Smooth muscle cell (in vitro differentiated cells): ENCODE data around the gene LYPD6B. TPM values are rescaled to one million over a fixed set of nuclear protein-coding genes. Genes with fewer than 3 reads are reported as not detected.

Source experiments
- DNase-seq: peaks from one replicate; lab custom pipeline; 2025; ENCODE audit not compliant: unreplicated experiment; lab: John Stamatoyannopoulos, UW
- H2AFZ ChIP-seq: fragments of 200-600 bp; sonication (generic); 2 replicates; pipeline ENCODE4 v1.6.0; 2016; ENCODE audit warnings: antibody characterized with exemption, low read depth, mild to moderate bottlenecking
- H3F3A ChIP-seq: fragments of 200-600 bp; sonication (generic); 2 replicates; pipeline ENCODE4 v1.6.0; 2017; ENCODE audit warnings: antibody characterized with exemption, low read depth
- H3K27ac ChIP-seq: fragments of 200-600 bp; sonication (generic); 2 replicates; pipeline ENCODE4 v1.5.1; 2016; ENCODE audit warnings: low read depth, mild to moderate bottlenecking
- H3K27me3 ChIP-seq: fragments of 200-600 bp; sonication (generic); 2 replicates; pipeline ENCODE4 v1.6.1; 2016; ENCODE audit warnings: low read depth, mild to moderate bottlenecking
- H3K36me3 ChIP-seq: fragments of 200-600 bp; sonication (generic); 2 replicates; pipeline ENCODE4 v1.5.1; 2016; ENCODE audit warnings: low read depth
- H3K4me1 ChIP-seq: fragments of 200-600 bp; sonication (generic); 2 replicates; pipeline ENCODE4 v1.5.1; 2016; ENCODE audit warnings: low read depth
- H3K4me2 ChIP-seq: fragments of 200-600 bp; sonication (generic); 2 replicates; pipeline ENCODE4 v1.6.0; 2016; ENCODE audit warnings: mild to moderate bottlenecking
- H3K4me3 ChIP-seq: fragments of 200-600 bp; sonication (generic); 2 replicates; pipeline ENCODE4 v1.5.1; 2016; ENCODE audit warnings: mild to moderate bottlenecking
- H3K79me2 ChIP-seq: fragments of 200-600 bp; sonication (generic); 2 replicates; pipeline ENCODE4 v1.6.0; 2016; ENCODE audit warnings: low read depth, mild to moderate bottlenecking
- H3K9ac ChIP-seq: fragments of 200-600 bp; sonication (generic); 2 replicates; pipeline ENCODE4 v1.6.0; 2016; ENCODE audit warnings: low read depth
- H3K9me3 ChIP-seq: fragments of 200-600 bp; sonication (generic); replicated peaks from 2 replicates; pipeline ENCODE4 v1.5.1; 2016; ENCODE audit warnings: low read depth
- H4K20me1 ChIP-seq: fragments of 200-600 bp; sonication (generic); 2 replicates; pipeline ENCODE4 v1.6.0; 2016; ENCODE audit warnings: low read depth
- CTCF ChIP-seq: fragments of 200-600 bp; sonication (generic); IDR thresholded peaks from 2 replicates; pipeline ENCODE4 v1.5.1; 2017; ENCODE audit warnings: borderline replicate concordance, mild to moderate bottlenecking, antibody characterized with exemption; ENCODE audit not compliant: insufficient read depth, poor library complexity, severe bottlenecking
- WGBS: methylation state at CpG from one replicate; pipeline ENCODE4 v1.1.7; 2016; ENCODE audit warnings: low lambda C conversion rate; 5-methylcytosine and 5-hydroxymethylcytosine counted together
- polyA plus RNA-seq: library from polyadenylated mRNA; unstranded; fragments of >200 nt; fragmentation: Nextera tagmentation; extraction: Ambion mirVana; gene quantifications from 2 replicates; pipeline ENCODE4 v1.2.1, GENCODE V29; 2016
- total RNA-seq: library from RNA; depleted of rRNA; stranded (reverse); fragments of >200 nt; gene quantifications from 2 replicates; pipeline ENCODE4 v1.2.3, GENCODE V29; 2014

The LYPD6B gene
- total and polyA plus RNA-seq, 2 experiments from 2014 or later: 4.9 to 10.6 TPM

GRCh38 chr2:149218497-149218896 lies 180.0 kb downstream of the LYPD6B start:
- no peak overlapping the region for H3K4me2 ChIP-seq
- no peaks in the 10 kb centered on the region for H3K36me3 ChIP-seq
- no peaks in the 10 kb centered on the region for H3F3A ChIP-seq
- no peaks in the 10 kb centered on the region for H4K20me1 ChIP-seq
- H3K4me1 ChIP-seq: no peaks in the 10 kb centered on the region
- no peak overlapping the region for H3K27ac ChIP-seq
- DNase-seq: no peak
- H3K9me3 ChIP-seq: no peaks in the 10 kb centered on the region
- H3K4me3 ChIP-seq: no peak overlapping the region
- no peak overlapping the region for H2AFZ ChIP-seq
- TF ChIP-seq CTCF: no peak
- no peaks in the 10 kb centered on the region for H3K27me3 ChIP-seq
- no peak overlapping the region for H3K9ac ChIP-seq
- no peaks in the 10 kb centered on the region for H3K79me2 ChIP-seq

- no peaks in the 10 kb centered on the region for H3K79me2 ChIP-seq
- no peak for TF ChIP-seq CTCF
- DNase-seq: no peak
- H3K27me3 ChIP-seq: no peaks in the 10 kb centered on the region
- no peak overlapping the region for H3K4me2 ChIP-seq
- WGBS: 21% methylated on average over 3 of the region's 3 CpGs
- H3K4me3 ChIP-seq: no peak overlapping the region
- H4K20me1 ChIP-seq: no peaks in the 10 kb centered on the region
- no peaks in the 10 kb centered on the region for H3K36me3 ChIP-seq
- H2AFZ ChIP-seq: no peak overlapping the region
- H3K9me3 ChIP-seq: no peaks in the 10 kb centered on the region
- H3F3A ChIP-seq: no peaks in the 10 kb centered on the region
- H3K4me1 ChIP-seq: no peaks in the 10 kb centered on the region
- no peak overlapping the region for H3K9ac ChIP-seq
- no peak overlapping the region for H3K27ac ChIP-seq
Observed at GRCh38 chr2:149219856-149220255, 181.4 kb downstream of the LYPD6B start.

- 77% methylated on average over 9 of the region's 9 CpGs for WGBS
- Histone ChIP-seq H2AFZ (no peak overlapping the region), H4K20me1 (no peaks in the 10 kb centered on the region), H3K4me3 (no peak overlapping the region), H3K27me3 (no peaks in the 10 kb centered on the region), H3K4me2 (no peak overlapping the region), H3K9me3 (no peaks in the 10 kb centered on the region), H3K4me1 (no peaks in the 10 kb centered on the region), H3F3A (no peaks in the 10 kb centered on the region), H3K36me3 (no peaks in the 10 kb centered on the region), H3K9ac (no peak overlapping the region), H3K79me2 (no peaks in the 10 kb centered on the region), H3K27ac (no peak overlapping the region)
- TF ChIP-seq CTCF: no peak
- no peak for DNase-seq
Observed at GRCh38 chr2:149221002-149221401, 182.5 kb downstream of the LYPD6B start.

GRCh38 chr2:149221898-149222297 lies 183.4 kb downstream of the LYPD6B start:
- Histone ChIP-seq H4K20me1 (no peaks in the 10 kb centered on the region), H3K9ac (no peak overlapping the region), H2AFZ (no peak overlapping the region), H3K36me3 (no peaks in the 10 kb centered on the region), H3K4me1 (no peaks in the 10 kb centered on the region), H3F3A (no peaks in the 10 kb centered on the region), H3K79me2 (no peaks in the 10 kb centered on the region), H3K27ac (no peak overlapping the region), H3K4me2 (no peak overlapping the region), H3K4me3 (no peak overlapping the region), H3K9me3 (no peaks in the 10 kb centered on the region), H3K27me3 (no peaks in the 10 kb centered on the region)
- TF ChIP-seq CTCF: no peak
- no peak for DNase-seq
- WGBS: 27% methylated on average over 9 of the region's 9 CpGs
